Daoy (cell line): ENCODE measurements around the gene TTC14. TPM values are rescaled to one million over a fixed set of nuclear protein-coding genes. Genes with fewer than 3 reads are reported as not detected.
"Not testable (repeated sequence)": the region's sequence is repeated elsewhere in the genome, so short reads cannot be mapped to it uniquely, and the experiment has no call there.

Experiments used
- DNase-seq: peaks from one replicate; pipeline ENCODE4 v3.0.0-alpha.2; 2015; ENCODE audit warnings: low read depth
- total RNA-seq: library from RNA; depleted of rRNA; stranded (reverse); fragments of >200 nt; shearing (Covaris generic); gene quantifications from 2 replicates; pipeline ENCODE4 v1.2.3, GENCODE V29; 2014; rRNA removed

The TTC14 gene, protein sequence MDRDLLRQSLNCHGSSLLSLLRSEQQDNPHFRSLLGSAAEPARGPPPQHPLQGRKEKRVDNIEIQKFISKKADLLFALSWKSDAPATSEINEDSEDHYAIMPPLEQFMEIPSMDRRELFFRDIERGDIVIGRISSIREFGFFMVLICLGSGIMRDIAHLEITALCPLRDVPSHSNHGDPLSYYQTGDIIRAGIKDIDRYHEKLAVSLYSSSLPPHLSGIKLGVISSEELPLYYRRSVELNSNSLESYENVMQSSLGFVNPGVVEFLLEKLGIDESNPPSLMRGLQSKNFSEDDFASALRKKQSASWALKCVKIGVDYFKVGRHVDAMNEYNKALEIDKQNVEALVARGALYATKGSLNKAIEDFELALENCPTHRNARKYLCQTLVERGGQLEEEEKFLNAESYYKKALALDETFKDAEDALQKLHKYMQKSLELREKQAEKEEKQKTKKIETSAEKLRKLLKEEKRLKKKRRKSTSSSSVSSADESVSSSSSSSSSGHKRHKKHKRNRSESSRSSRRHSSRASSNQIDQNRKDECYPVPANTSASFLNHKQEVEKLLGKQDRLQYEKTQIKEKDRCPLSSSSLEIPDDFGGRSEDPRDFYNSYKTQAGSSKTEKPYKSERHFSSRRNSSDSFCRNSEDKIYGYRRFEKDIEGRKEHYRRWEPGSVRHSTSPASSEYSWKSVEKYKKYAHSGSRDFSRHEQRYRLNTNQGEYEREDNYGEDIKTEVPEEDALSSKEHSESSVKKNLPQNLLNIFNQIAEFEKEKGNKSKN
- total RNA-seq: 41.4 and 65.6 TPM in 2 replicates

DNA sequence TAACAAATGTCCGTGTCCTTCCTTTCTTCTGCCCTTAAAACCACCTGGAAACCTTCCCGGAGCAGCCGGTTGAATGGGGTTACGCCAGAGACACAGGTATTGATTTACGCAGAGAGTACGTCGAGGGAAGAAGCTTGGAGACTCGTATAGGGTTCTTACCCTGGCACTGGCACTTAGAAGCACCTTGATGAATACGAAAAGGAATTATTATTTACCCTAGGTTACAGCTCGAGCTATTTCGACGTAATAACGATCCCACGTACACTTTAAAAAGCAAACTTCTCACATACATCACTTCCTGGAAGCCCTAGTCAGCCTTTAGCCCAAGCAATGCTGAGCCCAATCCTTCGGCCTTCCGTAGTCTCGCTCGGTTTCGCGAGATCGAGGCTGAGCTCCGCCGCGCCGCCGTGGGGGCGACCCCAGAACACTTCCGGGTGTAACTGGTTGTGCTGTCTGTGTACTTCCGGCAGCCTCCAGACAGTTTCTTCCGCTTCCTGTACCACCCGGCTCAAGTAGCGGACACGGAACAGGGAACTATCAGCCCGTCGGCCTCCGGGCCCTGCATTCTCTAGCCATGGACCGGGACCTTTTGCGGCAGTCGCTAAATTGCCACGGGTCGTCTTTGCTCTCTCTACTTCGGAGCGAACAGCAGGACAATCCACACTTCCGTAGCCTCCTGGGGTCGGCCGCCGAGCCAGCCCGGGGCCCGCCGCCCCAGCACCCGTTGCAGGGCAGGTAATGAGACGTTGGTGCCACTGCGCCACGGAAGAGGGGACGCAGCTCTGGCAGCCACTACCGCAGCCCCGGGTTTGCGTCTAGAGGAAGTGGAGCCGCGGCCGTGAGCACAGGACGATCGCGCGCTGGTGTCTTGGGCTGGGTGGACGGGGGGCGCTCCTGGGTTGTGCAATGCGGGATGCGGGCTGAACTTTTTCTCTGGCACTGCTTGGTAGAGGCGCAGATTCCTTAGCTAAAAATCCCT is at the start of gene TTC14:
Gene TTC14 (plus strand): TSS at position 476 of the 979 bp plus-strand sequence. CDS start 99 bp downstream, at position 575.
- peak; percentile 96 for DNase-seq

DNA sequence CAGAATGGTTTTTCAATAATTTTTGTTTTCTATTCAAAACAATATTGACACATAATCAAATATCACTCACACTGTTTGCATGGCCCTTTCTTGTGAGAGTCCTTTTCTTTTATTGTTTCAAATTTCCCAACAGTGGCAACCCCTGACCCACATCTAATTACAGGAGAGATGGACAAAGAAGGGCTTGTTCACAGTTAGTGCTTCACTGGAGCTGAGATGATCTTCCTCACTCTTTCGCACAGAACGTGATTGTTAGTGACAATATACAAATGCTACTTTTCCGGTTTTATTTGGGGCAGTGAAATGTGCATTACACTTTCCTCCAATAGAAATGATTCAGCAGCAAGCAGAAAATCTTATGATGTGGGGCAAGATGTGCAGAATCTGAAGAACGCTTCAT is 38.6 kb upstream of the TTC14 start:
- DNase-seq: no peak

DNA sequence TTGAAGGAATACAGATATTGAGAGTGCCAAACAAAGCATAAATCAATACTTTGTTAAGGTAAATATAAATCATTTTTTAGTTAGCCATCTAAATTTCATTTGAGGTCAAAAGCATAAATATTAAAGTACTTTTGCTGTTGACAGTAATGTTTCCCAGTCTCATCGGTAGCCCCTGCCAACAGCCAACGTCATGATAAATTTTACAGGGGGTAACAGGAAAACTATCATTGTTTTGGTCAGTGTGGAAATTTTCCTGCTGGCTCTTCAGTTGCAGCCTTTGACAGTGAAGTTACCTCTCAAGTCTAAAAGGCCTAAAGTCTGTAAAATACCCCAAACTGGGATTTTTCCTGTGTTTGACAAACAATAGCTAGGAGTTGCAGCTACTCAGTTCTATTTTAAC is 37.3 kb upstream of the TTC14 start:
- DNase-seq: no peak

DNA sequence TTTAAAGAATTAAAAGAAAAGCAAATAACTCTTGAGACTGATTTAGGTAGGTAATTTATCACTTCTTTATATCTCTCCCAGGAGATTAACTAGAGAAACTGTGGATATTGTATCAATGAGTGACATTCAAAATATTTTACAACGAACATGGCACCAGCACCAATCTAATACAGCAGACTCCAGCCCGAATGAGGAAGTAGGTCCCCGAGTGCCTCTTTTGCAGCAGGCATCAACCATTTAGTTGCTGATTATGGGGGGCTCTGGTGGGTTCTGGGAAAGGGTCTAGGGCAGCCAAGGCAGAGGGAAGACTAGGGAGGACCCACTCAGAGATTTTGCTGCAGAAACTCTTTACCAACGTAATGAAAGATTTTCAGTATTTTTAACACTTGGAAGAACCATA is 31.7 kb upstream of the TTC14 start:
- no peak for DNase-seq

GRCh38 chr3:180571831-180572598 is 29.9 kb upstream of the TTC14 start:
- peak; percentile 5 for DNase-seq

GRCh38 chr3:180575571-180575970 is 26.4 kb upstream of the TTC14 start:
- DNase-seq: no peak

GRCh38 chr3:180580934-180581333 is 21.0 kb upstream of the TTC14 start:
- DNase-seq: no peak

GRCh38 chr3:180590396-180590795 is 11.6 kb upstream of the TTC14 start:
- DNase-seq: no peak

DNA sequence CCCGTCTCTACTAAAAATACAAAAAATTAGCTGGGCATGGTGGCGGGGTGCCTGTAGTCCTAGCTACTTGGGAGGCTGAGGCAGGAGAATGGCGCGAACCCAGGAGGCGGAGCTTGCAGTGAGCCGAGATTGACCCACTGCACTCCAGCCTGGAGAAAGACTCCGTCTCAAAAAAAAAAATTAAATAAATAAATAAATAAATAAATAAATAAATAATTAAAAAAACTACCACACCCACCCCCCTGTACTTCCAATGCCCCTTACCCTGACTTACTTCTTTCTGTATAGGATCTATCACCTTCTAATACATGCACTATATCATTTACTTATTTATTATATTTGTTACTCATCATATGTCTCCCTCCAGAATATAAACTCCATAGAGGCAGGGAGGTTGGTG is 8.3 kb upstream of the TTC14 start:
- not testable (repeated sequence) for DNase-seq

GRCh38 chr3:180594631-180595558 is 7.1 kb upstream of the TTC14 start:
- peak; percentile 10 for DNase-seq

DNA sequence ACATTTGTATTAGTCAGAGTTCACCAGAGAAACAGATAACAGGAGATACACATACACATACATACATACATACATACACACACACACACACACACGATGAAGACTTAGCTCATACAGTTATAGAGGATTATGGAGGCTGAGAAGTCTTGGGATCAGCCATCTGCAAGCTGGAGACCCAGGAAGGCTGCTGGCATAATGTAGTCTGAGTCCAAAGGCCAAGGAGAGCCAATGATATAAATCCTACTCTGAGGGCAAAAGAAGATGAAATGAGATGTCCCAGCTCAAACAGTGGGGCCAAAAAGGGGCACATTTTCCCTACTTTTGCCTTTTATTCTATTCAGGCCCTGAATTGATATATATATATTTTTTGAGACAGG is 6.4 kb upstream of the TTC14 start:
- DNase-seq: no peak

DNA sequence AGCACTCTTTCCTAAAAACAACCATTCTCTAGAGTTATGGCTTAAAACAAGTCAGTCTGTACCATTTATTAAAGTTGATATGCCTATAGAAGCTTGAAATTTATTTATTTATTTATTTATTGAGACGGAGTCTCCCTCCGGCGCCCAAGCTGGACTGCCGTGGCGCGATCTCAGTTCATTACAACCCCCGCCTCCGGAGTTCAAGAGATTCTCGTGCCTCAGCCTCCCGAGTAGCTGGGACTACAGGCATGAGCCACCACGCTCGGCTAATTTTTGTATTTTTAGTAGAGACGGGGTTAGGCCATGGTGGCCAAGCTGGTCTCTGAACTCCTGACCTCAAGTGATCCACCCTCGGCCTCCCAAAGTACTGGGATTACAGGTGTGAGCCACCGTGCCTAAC is 1.5 kb upstream of the TTC14 start:
- no peak for DNase-seq

DNA sequence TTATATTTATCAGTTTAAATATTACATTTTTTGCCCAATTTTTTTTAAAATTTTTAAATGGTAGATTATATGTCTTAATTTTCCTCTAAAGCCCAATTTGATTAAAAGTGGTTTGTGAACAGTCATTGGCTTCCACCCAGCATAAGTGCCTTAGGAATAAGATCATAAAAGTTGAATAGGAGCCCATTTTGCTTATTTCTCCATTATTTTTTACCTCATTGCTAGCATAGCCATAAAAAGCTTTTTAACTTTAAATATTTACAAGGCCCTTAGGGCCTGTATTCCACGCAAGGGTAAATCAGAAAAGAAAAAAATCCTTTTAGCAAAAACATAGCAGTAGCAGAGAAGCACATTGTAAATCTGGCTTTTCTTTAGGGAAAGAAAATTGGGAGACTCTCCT is 9.0 kb downstream of the TTC14 start:
- no peak for DNase-seq

- peak; percentile 25 for DNase-seq
Observed at GRCh38 chr3:180612364-180612763, 10.4 kb downstream of the TTC14 start.

- no peak for DNase-seq
Observed at GRCh38 chr3:180615954-180616353, 14.0 kb downstream of the TTC14 start.

GRCh38 chr3:180617049-180617448 is 15.1 kb downstream of the TTC14 start:
- DNase-seq: peak; percentile 8

DNA sequence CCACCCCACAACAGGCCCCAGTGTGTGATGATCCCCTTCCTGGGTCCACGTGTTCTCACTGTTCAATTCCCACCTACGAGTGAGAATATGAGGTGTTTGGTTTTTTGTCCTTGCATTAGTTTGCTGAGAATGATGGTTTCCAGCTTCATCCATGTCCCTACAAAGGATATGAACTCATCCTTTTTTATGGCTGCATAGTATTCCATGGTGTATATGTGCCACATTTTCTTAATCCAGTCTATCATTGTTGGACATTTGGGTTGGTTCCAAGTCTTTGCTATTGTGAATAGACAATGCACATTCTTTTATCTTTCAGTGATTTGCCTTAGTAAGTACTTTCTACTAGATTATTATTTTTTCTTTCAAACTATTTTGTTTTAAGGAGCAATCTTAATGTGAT is 16.6 kb downstream of the TTC14 start:
- DNase-seq: not testable (repeated sequence)

GRCh38 chr3:180619723-180620122 is 17.8 kb downstream of the TTC14 start:
- DNase-seq: no peak

DNA sequence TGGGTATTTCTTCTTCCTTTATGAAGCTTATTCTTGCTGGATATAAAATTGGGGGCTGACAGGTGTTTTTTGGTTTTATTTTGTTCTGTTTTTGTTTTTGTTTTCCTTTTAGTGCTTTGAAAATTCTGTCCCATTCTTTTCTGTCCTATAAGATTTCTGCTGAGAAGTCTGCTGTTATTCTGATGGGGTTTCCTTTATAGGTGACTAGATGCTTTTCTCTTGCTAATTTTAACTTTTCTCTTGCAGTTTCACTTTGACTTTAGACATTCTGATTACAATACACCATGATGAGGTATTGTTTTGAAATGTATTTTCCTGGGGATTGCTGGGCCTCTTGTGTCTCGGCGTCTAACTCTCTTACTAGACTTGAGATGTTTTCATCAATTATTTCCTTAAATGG is 22.8 kb downstream of the TTC14 start:
- no peak for DNase-seq

GRCh38 chr3:180626844-180627243 is 24.9 kb downstream of the TTC14 start:
- no peak for DNase-seq
